ENCODE results near the gene SLC16A14.

- no peak for TF ChIP-seq CTCF (conservative IDR thresholded peaks at IDR 0.05; ENCODE audit: low read depth, low read length)
- no peak for TF ChIP-seq EZH2 (IDR thresholded peaks at IDR 0.05; ENCODE audit: borderline replicate concordance, low read depth, low read length, poor library complexity, severe bottlenecking)
Measured at GRCh38 chr2:229997565-229997964, 71.2 kb downstream of the SLC16A14 start.

Measured in A673 (cell line).